ENCODE measurements around the gene EIF4G3.

- no peak for TF ChIP-seq CTCF (conservative IDR thresholded peaks at IDR 0.05)
- TF ChIP-seq ZFX (IDR thresholded peaks at IDR 0.05), result no peak
These were observed 248.6 kb downstream of the EIF4G3 start for GRCh38 chr1:20928146-20928545.

Data from C4-2B (cell line).